ENCODE measurements around the gene ATCAY.

The ATCAY gene

GRCh38 chr19:3910105-3910504 lies 29.6 kb downstream of the ATCAY start:
- in situ Hi-C loops (cut with HindIII; ENCODE audit: low sequenced_read_pairs) = no loop called here
- TF ChIP-seq CTCF (IDR thresholded peaks at IDR 0.05; ENCODE audit: low read depth, low read length) = no peak
- no peak for DNase-seq (ENCODE audit: low read depth, low spot score)
- H3K4me3 ChIP-seq (ENCODE audit: low read depth, low read length) = no peak overlapping the region

- in situ Hi-C loops (cut with HindIII; ENCODE audit: low sequenced_read_pairs) = no loop called here
- TF ChIP-seq CTCF (IDR thresholded peaks at IDR 0.05; ENCODE audit: low read depth, low read length) = no peak
- DNase-seq (ENCODE audit: low read depth, low spot score) = no peak
- no peak overlapping the region for H3K4me3 ChIP-seq (ENCODE audit: low read depth, low read length)
Observed at GRCh38 chr19:3914199-3914598, 33.7 kb downstream of the ATCAY start.

DNA sequence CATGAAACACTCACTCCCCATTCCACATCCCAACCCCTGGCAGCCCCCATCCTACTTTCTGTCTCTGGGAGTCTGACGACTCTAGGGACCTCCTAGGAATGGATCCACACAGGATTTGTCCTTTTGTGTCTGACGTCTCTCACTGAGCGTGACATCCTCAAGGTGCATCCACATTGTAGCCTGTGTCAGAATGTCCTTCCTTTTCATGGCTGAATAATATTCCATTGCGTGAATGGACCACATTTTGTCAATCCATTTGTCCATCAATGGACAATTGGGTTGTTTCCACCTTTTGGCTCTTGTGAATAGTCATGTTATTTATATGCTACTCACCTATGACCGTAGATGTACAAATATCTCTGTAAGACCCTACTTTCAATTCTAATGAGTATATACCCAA lies 35.5 kb downstream of the ATCAY start:
- TF ChIP-seq CTCF (IDR thresholded peaks at IDR 0.05; ENCODE audit: low read depth, low read length) = no peak
- DNase-seq (ENCODE audit: low read depth, low spot score) = no peak
- in situ Hi-C loops (cut with HindIII; ENCODE audit: low sequenced_read_pairs) = no loop called here
- no peak overlapping the region for H3K4me3 ChIP-seq (ENCODE audit: low read depth, low read length)

GRCh38 chr19:3919793-3920192 lies 39.3 kb downstream of the ATCAY start:
- TF ChIP-seq CTCF (IDR thresholded peaks at IDR 0.05; ENCODE audit: low read depth, low read length) = no peak
- no peak overlapping the region for H3K4me3 ChIP-seq (ENCODE audit: low read depth, low read length)
- no peak for DNase-seq (ENCODE audit: low read depth, low spot score)
- in situ Hi-C loops (cut with HindIII; ENCODE audit: low sequenced_read_pairs) = no loop called here

DNA sequence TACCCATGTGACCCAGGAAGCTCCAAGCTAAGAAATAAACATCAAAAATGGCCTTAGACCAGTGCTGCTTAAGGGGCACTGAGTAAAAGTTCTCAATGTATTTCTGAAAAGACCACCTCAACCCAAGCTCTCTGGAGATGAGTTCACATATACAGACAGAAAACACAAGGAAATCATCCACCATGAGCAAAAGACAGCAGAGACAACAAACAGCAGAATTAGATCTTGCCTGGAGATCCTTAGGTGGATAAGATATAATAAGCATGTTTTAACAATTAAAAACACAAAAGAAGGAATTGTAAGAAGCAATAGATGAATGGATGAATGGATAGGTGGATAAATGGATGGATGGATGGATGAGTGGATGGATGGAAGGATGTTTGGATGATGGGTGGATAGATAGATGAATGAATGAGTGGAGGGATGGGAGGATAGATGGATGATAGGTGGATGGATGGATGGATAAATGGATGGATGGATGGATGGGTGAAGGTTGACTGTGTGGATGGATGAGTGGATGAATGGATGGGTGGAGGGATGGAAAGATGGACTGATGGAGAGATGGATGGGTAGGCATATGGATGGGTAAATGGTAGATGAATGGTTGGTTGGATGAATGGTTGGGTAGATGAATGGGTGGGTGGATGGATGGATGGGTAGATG lies 42.7 kb downstream of the ATCAY start:
- TF ChIP-seq CTCF (IDR thresholded peaks at IDR 0.05; ENCODE audit: low read depth, low read length) = no peak
- no peak overlapping the region for H3K4me3 ChIP-seq (ENCODE audit: low read depth, low read length)
- in situ Hi-C loops (cut with HindIII; ENCODE audit: low sequenced_read_pairs) = no loop called here
- DNase-seq (ENCODE audit: low read depth, low spot score) = no peak

DNA sequence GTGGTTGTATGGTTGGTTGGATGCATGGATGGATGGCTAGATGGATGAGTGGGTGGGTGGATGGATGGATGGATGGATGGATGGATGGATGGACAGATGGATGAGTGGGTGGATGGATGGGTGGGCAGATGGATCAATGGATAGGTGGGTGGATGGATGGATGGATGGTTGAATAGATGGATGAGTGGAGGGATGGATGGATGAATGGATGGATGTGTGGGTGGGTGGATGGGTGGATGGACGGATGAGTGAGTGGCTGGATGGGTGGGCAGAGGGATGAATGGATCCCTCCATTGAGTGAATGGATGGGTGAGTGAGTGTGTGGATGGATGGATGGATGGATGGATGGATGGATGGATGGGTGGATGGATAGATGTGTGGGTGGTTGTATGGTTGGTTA lies 43.4 kb downstream of the ATCAY start:
- in situ Hi-C loops (cut with HindIII; ENCODE audit: low sequenced_read_pairs) = no loop called here
- no peak for TF ChIP-seq CTCF (IDR thresholded peaks at IDR 0.05; ENCODE audit: low read depth, low read length)
- DNase-seq (ENCODE audit: low read depth, low spot score) = no peak
- no peak overlapping the region for H3K4me3 ChIP-seq (ENCODE audit: low read depth, low read length)

Measured in astrocyte of the spinal cord (primary cell).